Measurements from ENCODE around the gene UBC.

DNA sequence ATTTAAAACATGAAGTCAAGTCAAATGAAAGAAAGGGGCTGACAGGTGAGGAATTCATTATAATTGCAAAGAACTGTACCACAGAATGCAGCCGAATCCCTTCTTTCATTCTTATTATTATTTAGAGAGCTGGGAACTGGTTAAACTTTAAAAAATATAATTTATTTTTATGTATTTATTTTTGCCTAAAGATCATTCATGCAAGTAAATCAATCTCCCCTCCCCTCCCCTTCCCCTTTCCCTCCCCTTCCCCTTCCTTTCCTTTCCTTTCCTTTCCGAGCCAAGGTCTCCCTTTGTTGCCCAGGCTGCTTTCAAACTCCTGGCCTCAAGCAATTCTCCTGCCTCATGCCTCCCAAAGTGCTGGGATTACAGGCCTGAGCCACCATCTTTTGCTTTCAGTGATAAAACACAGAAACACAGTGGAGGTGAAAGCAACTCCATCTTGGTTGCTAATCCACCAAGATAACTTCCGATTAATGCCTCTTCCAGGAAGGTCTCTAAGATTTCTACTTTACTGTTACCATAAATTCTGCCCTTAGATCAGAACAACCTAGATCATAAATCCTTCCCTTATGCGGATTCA, 6.0 kb upstream of the UBC start:
- TF ChIP-seq, protein P1, sequence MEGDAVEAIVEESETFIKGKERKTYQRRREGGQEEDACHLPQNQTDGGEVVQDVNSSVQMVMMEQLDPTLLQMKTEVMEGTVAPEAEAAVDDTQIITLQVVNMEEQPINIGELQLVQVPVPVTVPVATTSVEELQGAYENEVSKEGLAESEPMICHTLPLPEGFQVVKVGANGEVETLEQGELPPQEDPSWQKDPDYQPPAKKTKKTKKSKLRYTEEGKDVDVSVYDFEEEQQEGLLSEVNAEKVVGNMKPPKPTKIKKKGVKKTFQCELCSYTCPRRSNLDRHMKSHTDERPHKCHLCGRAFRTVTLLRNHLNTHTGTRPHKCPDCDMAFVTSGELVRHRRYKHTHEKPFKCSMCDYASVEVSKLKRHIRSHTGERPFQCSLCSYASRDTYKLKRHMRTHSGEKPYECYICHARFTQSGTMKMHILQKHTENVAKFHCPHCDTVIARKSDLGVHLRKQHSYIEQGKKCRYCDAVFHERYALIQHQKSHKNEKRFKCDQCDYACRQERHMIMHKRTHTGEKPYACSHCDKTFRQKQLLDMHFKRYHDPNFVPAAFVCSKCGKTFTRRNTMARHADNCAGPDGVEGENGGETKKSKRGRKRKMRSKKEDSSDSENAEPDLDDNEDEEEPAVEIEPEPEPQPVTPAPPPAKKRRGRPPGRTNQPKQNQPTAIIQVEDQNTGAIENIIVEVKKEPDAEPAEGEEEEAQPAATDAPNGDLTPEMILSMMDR (IDR thresholded peaks at IDR 0.05; ENCODE audit: insufficient read depth, low read depth, low read length) = no peak
- no peak for TF ChIP-seq EZH2 (IDR thresholded peaks at IDR 0.05; ENCODE audit: insufficient read depth, low read length)
